GM18909 (cell line): Measurements from ENCODE around the gene ZFP64.
"Not testable (repeated sequence)": the region's sequence is repeated elsewhere in the genome, so short reads cannot be mapped to it uniquely, and the experiment has no call there.

ENCODE experiments used
- ATAC-seq: cut with Tn5 transposase; IDR thresholded peaks from one replicate; pipeline ENCODE4 v1.9.1; 2021; ENCODE audit warnings: mild to moderate bottlenecking; ENCODE audit not compliant: unreplicated experiment, poor library complexity

Gene ZFP64

DNA sequence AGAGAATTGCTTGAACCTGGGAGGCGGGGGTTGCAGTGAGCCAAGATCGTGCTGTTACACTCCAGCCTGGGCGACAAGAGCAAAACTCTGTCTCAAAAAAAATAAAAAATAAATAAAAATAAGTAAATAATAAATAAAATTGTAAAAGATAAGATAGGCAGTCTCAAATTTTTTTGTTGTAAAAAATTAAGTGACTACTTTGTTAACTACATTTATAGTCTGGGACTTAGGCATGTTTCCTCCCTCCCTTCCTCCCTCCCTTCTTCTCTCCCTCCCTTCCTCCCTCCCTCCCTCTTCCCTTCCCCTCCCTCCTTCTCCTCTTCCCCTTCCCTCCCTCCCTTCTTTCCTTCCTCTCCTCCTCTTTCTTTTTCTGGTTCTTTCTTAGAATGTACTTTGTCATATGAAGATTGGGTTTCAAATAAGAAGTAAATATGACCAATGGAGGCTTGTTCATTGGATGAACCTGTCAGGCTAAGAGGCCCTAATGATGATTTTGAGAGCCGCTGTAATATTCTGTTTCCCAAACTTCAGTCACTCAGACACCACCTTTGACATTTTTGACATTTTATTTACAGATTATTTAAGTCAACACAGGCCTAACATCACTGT, 24.2 kb downstream of the ZFP64 start:
- no peak for ATAC-seq

DNA sequence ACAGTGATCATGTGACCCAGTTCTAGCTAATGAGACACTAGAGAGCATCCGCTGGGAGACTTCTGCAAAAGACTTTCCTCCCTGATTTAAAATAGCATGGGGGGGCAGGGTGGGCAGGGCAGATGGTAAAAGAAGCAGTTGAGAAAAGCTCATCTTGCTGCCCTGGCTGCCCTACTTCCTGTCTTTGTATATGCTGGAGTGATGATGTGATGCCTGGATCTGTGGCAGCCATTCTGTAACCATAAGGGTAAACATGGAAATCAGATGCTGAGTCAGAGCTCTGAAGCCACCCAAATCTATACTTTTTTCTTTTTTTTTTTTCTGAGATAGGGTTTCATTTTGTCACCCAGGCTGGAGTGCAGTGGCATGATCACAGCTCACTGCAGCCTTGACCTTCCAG, 25.4 kb downstream of the ZFP64 start:
- no peak for ATAC-seq

DNA sequence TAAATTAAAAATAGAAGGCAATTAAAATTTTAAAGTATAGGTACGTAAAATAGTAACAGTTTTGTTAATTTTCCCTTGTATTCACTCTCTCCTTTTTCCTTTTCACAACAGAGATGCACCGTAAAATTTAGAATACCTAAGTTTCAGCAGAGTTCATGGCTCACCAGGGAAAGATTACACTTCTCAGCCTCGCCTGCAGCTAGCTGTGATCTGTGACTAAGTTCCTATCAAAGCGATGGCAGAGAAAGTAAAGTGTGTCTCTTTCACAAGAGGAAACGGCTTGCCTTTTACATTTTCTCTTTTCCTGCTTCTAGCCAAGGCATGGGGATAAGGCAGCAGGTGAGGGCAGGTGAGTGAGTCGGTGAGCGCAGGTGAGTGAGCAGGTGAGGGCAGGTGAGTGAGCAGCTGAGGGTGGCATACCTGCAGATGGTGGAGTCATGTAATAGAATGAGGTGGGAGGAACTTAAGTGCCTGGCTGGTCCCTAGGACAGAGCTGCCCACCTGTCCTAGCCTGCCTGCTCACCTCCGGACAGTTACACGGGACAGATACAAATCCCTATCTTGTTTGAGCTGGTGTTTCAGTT, 30.9 kb downstream of the ZFP64 start:
- ATAC-seq, result no peak

DNA sequence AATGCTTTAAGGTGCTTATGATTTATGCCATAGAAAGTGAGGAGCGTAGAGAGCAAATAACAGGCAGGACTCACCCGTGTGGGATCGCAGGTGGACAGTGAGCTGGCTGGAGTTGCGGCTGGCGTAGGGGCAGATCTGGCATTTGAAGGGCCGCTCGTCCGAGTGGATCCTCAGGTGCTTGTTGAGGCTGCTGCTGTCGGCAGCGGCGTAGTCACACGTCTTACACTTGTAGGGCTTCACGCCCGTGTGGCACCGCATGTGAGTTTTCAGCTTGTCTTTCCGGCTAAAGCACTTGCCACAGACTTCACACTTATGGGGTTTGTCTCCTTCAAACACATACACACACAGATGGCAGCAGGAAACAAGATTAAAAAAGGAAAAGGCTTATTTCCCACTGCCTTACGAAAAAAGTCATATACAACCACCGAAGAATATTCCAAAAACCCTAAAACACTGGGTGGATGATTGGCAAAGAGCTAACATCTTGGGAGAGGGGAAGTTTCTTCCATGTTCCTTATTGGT, 31.5 kb downstream of the ZFP64 start:
- ATAC-seq, result no peak

DNA sequence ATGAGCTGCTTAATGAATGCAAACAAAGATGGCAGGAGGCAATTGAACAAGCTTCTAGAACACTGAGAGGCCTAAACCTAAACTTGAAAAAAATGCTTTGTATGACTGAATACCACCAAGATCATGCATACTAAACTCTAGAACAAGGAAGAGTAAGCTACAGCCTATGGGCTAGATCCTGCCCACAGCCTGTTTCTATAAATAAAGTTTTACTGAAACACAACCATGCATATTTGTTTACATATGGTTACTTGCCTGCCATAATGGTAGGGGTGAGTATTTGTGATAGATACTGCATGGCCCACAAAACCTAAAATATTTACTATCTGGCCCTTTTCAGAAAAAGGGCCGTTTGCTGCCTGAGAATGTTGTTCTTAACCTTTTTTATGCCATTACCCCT, 37.0 kb downstream of the ZFP64 start:
- no peak for ATAC-seq

DNA sequence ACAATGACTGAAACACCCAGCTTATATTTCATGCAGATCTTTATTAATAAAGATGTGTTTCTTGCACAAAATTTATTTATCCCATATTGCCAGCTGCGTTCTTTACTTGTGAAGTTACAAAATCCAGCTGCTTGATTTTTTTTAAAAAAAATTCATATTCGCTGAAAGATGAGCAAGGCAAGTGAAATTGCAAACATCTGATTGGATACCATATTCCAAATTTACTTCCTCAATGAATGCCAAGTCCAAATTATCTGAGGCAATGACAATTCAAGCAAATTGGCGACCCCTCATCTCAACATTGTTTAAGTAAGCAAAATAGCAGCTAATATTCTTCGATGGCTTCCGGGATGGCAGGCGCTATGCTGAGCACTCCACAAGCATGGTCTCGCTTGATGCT, 37.7 kb downstream of the ZFP64 start:
- no peak for ATAC-seq

DNA sequence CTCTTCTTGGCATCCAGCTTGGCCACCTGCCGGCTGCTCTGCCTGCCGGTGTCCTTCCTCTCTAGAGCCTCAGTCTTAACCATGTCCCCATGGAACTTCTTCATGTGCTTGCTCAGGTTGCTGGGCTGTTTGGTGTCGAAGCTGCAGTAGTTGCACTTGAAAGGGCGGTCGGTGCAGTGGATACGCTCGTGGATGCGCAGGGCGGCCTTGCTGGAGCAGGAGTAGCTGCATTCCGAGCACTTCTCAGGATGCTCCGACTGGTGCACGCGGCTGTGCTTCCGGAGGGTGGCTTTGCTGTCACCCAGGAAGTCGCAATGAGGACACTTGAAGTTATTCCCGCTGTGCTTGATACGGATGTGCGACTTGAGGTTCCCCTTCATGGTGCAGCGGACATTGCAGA, 38.7 kb downstream of the ZFP64 start:
- no peak for ATAC-seq

DNA sequence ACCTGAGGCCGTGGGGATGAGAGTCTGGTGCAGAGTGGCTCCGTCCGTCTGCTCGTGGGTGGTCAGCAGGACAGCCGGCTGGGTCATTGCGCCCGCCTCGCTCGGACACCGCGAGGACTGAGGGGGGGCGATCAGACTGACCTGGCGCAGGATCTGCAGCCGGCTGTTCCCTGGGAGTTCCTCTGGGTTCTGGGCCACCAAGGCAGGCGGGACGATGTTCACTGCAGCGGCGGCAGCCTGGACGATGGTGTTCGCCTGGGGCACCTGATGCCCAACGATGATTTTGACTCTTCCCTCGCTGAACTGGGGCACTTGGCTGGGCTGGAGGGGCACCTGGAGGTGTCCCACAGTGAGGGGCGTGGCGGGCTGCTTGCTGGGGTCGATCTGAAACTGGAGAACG, 39.2 kb downstream of the ZFP64 start:
- ATAC-seq, result no peak

DNA sequence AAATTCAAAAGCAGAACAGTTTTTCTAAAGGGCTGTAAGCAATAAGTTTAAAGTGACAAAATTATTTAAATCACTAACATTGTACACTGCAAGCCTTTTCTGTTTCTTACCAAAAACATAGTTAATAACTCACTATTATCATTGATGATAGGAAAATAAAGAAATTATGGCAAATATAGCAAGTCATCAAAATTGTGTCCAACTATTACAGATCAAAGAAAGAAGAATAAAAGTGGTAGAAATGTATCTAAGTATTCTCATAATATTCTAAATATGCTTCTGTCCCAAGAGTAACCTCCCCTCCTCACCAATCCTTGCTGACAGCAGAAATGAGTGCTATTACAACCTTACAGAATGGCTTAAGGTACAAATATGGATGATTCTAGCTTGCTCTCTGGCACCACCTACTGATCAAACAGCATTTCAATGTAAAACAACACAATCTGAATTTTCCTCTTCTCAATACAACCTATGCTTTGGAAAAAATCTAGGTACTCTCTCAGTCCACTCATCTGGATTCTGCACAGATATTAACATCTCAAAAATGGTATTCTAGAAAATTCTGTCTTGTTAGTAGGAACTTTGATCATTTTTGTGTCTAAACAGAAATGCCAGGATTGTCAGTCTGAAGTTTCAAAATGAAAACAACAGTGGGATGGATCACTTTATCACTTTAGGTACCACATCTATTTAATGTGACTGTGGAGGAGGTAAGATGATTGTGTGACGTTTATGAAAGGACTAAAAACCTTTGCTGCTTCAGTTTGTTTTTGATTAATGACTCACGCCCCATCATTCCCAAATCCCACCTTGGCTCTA, 40.9 kb downstream of the ZFP64 start:
- peak; percentile 52 for ATAC-seq

DNA sequence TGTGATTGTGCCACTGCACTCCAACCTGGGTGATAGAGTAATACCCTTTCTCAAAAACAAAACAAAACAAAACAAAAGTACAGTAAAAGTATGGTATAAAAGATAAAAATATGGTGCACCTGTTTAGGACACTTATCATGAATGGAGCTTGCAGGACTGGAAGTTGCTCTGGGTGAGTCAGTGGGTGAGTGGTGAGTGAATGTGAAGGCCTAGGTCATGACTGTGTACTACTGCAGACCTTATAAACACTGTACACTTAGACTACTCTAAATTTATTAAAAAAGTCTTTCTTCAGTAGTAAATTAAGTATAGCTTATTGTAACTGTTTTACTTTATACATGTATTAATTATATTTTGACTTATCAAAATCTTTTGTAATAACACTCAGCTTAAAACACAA, 46.0 kb downstream of the ZFP64 start:
- no peak for ATAC-seq

DNA sequence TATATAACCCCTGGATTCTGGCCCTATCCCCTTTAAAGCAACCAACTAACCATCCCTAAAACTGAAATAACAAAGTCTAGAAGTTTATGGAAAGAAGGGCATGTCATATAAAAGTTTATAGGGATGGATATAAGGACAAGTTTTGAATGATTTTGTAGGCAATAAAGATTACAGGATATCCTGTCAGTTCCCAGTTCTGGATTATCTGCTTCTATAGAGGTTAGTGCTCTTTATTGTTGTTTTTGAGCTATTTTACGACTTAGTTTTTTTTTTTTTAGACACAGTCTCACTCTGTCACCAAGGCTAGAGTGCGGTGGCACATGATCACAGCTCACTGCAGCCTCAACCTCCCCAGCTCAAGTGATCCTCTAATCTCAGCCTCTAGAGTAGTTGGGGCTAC, 48.3 kb downstream of the ZFP64 start:
- no peak for ATAC-seq

DNA sequence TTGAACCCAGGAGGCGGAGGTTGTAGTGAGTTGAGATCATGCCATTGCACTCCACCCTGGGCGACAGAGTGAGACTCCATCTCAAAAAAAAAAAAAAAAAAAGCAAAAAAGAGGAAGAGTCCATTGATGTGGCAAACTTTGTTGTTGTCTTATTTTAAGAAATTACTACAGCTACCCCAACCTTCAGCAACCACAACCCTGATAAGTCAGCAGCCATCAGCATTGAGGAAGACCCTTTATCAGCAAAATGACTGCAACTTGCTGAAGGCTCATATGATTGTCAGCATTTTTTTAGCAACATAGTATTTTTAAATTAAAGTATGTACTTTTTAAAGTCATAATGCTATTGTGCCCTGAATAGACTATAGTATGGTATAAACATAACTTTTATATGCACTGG, 48.8 kb downstream of the ZFP64 start:
- ATAC-seq, result no peak

DNA sequence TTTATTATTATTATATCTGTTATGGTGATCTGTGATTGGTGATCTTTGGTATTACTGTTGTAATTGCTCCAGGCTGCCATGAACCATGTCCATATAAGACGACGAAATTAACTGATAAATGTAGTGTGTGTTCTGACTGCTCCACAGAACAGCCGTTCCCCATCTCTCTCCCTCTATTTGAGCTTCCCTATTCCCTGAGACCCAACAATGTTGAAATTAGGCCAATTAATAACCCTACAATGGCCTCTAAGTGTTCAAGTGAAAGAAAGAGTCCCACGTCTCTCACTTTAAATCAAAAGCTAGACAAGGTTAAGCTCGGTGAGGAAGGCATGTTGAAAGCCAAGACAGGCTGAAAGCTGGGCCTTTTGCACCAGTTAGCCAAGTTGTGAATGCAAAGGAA, 51.6 kb downstream of the ZFP64 start:
- ATAC-seq, result no peak

DNA sequence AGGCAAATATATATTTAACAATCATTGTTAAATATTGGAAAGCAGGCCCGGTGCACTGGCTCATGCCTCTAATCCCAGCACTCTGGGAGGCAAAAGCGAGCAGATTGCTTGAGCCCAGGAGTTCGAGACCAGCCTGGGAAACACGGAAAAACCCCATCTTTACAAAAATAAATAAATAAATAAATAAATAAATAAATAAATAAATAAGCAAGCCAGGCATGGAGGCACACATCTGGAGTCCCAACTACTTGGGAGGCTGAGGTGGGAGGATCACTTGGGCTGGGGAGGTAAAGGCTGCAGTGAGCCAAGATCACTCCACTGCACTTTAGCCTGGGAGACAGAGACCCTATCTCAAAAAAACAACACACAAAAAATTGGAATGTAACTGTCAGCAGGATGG, 53.7 kb downstream of the ZFP64 start:
- no peak for ATAC-seq

DNA sequence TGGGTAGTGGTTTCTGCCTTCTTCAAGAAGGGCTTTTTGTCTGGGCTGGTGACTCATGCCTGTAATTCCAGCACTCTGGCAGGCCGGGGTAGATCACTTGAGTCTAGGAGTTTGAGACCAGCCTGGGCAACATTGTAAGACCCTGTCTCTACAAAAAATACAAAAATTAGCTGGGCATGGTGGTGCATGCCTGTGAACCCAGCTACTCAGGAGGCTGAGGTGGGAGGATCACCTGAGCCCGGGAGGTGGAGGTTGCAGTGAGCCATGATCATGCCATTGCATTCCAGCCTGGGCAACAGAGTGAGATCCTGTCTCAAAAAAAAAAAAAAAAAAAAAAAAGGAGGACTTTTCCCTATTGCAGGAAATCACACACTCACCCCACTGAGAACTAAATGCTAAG, 57.9 kb downstream of the ZFP64 start:
- not testable (repeated sequence) for ATAC-seq

DNA sequence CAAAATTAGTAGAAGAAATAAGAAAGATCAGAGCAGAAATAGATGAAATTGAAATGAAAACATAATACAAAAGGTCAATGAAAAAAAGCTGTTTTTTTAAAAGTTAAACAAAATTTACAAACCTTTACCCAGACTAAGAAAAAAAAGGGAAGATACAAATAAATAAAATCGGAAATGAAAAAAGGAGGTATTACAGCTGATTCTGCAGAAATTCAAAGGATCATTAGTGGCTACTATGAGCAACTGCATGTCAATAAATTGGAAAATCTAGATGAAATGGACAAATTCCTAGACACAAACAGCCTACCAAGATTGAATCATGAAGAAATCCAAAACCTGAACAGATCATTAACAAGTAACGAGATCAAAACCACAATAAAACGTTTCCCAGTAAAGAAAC, 59.2 kb downstream of the ZFP64 start:
- no peak for ATAC-seq

DNA sequence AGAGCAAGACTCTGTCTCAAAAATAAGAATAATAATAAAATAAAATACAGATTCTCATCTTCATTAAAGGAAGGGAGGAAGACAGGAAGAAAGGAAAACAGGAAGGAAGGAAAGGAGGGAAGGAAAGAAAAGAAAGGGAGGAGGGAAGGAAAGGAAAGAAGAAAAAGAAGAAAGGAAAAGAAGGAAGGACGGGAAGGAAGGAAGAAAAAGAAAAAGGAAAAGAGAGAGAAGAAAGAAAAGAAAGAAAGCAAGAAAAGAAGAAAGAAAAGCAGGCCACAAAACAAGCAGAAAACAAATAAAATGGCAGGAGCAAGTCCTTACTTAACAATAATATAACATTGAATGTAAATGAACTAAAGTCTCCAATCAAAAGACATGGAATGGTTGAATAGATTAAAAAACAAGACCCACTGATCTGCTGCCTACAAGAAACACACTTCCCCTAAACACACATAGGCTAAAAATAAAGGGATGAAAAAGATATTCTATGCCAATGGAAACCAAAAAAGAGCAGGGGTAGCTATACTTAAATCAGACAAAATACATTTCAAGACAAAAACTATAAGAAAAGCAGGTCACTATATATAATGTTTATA, 60.4 kb downstream of the ZFP64 start:
- ATAC-seq, result no peak

DNA sequence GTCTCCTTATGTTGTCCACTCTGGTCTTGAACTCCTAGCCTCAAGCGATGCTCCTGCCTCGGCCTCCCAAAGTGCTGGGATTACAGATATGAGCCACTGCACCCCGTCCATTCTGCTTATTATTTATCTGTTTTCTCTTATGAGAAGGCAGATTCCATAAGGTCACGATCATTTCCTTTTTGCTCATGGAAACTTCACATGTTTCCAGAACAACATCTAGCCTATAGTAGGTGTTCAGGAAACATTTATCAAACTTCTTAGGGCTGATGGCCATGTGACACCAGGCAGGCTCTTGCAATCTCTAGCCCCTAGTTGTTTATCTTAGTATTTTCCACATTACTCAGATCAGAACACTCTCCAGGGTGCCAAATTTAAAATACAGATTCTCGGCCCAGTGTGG, 61.2 kb downstream of the ZFP64 start:
- no peak for ATAC-seq

DNA sequence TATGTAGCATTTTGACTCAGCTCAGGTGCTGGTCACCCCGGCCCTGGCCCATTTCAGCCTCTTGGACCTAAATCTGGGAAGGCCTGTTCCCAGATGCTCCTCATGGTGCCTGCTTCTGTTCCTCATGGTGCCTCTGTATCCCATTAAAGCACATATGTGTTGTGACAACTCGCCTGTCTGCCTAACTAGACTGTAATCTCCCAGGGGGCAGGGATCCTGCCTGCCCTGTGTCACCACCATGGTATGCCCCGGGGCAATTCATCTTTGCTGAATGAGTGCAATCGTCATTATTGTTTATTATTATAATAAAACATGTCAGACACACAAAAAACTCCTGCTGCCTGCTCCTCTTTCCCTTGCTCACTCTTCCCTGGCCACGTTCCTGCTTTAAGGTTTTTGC, 62.0 kb downstream of the ZFP64 start:
- ATAC-seq, result no peak

DNA sequence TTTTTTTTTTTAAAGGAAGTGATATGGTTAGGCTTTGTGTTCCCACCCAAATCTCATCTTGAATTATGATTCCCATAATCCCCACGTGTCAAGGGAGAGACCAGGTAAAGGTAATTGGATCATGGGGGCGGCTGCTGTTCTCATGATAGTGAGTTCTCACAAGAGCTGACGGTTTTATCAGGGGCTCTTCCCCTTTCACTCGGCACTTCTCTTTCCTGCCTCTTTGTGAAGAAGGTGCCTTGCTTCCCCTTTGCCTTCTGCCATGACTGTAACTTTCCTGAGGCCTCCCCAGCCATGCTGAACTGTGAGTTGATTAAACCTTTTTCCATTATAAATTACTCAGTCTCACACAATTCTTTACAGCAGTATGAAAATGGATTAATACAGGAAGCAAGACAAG, 64.3 kb downstream of the ZFP64 start:
- ATAC-seq, result no peak

DNA sequence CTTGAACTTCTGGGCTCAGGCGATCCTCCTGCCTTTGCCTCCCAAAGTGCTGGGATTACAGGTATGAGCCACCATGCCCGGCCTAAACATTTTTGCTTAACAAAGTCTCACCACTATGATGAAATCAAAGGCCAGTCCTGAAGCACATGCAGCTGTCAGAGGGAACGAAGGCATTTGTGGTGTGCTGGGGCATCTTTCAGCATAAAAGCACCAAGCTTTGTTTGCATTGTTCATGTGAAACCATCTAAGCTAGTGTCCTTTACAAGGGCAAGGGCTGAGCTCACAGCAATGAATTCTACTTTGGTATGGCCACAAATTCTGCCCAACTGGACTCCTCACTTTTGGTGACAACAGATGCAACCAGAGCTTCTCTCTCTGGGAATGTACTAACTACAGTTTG, 66.8 kb downstream of the ZFP64 start:
- ATAC-seq, result no peak
